Measurements from ENCODE around the gene CCNY. TPM values are rescaled to one million over a fixed set of nuclear protein-coding genes. Genes with fewer than 3 reads are reported as not detected.
"Not testable (repeated sequence)": the region's sequence is repeated elsewhere in the genome, so short reads cannot be mapped to it uniquely, and the experiment has no call there.

Gene CCNY
- total RNA-seq, 1 donor: 68.6 TPM

DNA sequence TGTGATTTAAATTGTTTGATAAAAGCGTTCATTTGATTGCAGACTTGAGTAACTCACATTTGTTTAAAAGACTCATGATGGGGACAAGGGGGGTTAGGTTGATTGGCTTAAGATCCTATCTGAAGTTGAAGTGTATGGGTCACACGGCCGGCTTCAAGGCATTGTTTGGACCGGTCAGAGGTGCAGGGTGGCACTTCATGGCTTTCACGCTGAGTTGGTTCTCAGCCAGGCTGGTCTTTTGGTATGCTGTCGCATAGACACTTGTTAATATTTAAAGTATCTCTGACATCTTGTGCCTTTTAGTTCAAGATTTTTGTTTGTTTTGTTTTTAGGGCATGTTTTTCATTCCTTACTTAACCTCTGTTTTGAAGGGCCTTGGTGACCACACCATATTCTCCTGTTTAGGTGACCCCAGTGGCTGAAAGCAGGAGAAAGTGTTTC is 58.1 kb downstream of the CCNY start:
- Histone ChIP-seq H3K9me3 (ENCODE audit: low read depth, low read length) (peaks cover 11% of the 10 kb centered on the region), H3K4me1 (ENCODE audit: insufficient read depth, low read length) (peaks cover 22% of the 10 kb centered on the region), H3K4me3 (ENCODE audit: low read length) (no peak overlapping the region), H3K27me3 (ENCODE audit: insufficient read depth, low read length) (no peaks in the 10 kb centered on the region)

DNA sequence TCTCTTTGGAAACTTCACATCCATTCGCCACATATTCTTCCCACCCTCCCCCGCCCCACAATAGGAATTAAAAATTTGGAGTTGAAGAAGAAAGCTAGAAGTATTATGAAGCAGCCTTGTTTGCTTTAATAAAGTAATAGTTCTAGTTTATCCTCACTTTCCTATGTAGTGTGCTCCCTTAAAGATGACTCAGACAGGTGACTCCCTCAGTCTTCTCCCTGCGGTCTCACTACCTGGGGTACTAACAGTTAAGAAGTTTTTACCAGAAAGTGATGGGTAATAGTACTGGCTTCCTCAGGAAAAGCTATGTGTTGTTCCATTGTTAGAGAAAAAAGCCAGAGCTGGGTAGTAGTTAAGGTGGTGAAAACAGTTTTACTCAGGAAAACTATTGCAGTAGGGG is 58.6 kb downstream of the CCNY start:
- Histone ChIP-seq H3K9me3 (ENCODE audit: low read depth, low read length) (peaks cover 11% of the 10 kb centered on the region), H3K4me3 (ENCODE audit: low read length) (no peak overlapping the region), H3K4me1 (ENCODE audit: insufficient read depth, low read length) (peaks cover 27% of the 10 kb centered on the region), H3K27me3 (ENCODE audit: insufficient read depth, low read length) (no peaks in the 10 kb centered on the region)

DNA sequence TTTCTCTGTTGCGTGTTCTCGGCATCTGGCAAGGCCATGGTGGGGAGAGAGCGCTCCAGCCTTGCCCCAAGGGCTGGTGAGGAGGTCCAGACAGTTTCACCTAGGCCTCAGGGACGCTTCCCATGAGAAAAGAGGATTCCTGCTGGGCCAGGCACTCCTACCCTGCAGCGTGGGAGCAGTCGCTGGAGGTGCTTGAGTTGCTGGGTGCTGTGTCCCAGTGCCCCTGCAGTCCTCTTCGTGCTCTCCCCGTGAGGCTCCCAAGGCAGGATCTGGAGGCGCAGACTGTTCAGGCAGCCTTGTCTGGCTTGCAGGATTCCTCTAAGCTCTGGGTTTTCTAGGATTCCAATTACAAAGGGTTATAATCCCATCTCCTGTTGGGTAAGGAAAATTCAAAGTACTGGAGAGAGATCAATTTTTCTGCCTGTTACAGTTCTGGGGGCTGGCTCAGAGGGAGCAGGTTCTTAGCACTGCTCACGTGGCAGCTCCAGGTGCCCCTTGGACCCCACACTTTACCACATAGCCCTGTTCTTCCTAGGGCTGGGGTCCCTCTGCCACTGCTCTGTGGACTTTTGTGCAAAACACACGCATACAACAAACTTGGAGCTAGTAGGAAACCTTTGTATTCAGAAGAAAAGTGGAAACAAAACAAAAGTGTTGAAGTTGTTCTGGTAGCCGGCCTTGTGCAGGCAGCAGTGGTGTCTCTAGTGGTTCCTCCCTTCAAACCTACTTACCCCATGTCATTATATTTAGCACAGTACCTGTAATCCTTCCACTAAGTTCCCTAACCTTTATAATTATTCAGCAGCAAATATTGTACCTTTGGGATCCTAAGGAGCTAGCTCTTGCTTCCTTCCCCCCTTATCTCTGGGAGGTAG is 60.5 kb downstream of the CCNY start:
- Histone ChIP-seq H3K27me3 (ENCODE audit: insufficient read depth, low read length) (no peaks in the 10 kb centered on the region), H3K4me3 (ENCODE audit: low read length) (no peak overlapping the region), H3K9me3 (ENCODE audit: low read depth, low read length) (no peaks in the 10 kb centered on the region), H3K4me1 (ENCODE audit: insufficient read depth, low read length) (peaks cover 24% of the 10 kb centered on the region)

- Histone ChIP-seq H3K4me3 (ENCODE audit: low read length) (no peak overlapping the region), H3K4me1 (ENCODE audit: insufficient read depth, low read length) (peaks cover 23% of the 10 kb centered on the region), H3K9me3 (ENCODE audit: low read depth, low read length) (no peaks in the 10 kb centered on the region), H3K27me3 (ENCODE audit: insufficient read depth, low read length) (no peaks in the 10 kb centered on the region)
Observed at GRCh38 chr10:35397953-35398352, 61.6 kb downstream of the CCNY start.

GRCh38 chr10:35398355-35398754 is 62.0 kb downstream of the CCNY start:
- Histone ChIP-seq H3K9me3 (ENCODE audit: low read depth, low read length) (no peaks in the 10 kb centered on the region), H3K27me3 (ENCODE audit: insufficient read depth, low read length) (no peaks in the 10 kb centered on the region), H3K4me1 (ENCODE audit: insufficient read depth, low read length) (peaks cover 23% of the 10 kb centered on the region), H3K4me3 (ENCODE audit: low read length) (no peak overlapping the region)

DNA sequence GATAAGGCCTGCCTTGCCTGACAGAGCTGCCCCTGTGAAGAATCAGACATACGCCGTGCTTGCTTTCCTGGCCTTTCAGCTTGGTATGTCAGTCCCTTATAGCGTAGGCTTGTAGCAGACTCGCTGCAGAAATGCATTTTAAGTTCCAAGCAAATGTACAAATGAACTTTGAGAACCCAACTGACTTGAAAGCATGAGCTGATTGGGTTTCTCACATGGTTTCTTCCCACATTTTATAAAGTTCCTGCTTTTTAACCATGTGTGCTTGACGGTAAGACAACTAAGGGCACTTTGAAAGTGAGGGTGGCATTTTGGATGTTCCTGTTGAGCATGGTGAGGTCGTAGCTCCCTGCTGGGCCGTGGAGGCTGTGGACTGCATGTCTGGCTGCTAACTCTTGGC is 62.6 kb downstream of the CCNY start:
- Histone ChIP-seq H3K4me3 (ENCODE audit: low read length) (no peak overlapping the region), H3K27me3 (ENCODE audit: insufficient read depth, low read length) (no peaks in the 10 kb centered on the region), H3K4me1 (ENCODE audit: insufficient read depth, low read length) (peaks cover 23% of the 10 kb centered on the region), H3K9me3 (ENCODE audit: low read depth, low read length) (no peaks in the 10 kb centered on the region)

DNA sequence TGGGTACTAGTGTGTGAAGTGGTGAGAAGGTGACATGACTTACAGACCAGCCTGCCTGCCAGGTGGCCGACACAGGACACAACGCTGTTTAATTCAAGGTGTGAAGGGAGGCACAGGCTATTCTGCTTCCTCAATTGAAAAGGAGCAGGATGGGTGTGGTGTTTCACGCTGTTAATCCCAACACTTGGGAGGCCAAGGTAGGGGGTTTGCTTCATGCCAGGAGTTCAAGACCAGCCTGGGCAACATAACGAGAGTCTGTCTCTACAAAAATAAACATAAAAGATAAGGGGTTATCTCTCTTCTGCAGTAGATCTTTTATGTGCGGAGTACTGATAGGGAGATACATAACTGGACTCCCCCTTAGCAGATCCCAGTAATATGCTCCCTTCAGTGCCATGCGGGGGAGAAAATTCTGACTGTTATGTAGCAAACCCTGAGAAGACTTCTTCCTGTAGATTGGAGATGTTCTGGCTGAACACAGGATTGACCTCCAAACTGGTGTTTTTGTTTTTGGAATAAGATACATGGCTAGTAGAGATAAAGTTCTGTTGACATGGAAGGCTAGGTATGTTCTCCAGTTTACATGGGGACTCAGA is 63.2 kb downstream of the CCNY start:
- Histone ChIP-seq H3K4me1 (ENCODE audit: insufficient read depth, low read length) (peaks cover 26% of the 10 kb centered on the region), H3K9me3 (ENCODE audit: low read depth, low read length) (no peaks in the 10 kb centered on the region), H3K4me3 (ENCODE audit: low read length) (no peak overlapping the region), H3K27me3 (ENCODE audit: insufficient read depth, low read length) (no peaks in the 10 kb centered on the region)

DNA sequence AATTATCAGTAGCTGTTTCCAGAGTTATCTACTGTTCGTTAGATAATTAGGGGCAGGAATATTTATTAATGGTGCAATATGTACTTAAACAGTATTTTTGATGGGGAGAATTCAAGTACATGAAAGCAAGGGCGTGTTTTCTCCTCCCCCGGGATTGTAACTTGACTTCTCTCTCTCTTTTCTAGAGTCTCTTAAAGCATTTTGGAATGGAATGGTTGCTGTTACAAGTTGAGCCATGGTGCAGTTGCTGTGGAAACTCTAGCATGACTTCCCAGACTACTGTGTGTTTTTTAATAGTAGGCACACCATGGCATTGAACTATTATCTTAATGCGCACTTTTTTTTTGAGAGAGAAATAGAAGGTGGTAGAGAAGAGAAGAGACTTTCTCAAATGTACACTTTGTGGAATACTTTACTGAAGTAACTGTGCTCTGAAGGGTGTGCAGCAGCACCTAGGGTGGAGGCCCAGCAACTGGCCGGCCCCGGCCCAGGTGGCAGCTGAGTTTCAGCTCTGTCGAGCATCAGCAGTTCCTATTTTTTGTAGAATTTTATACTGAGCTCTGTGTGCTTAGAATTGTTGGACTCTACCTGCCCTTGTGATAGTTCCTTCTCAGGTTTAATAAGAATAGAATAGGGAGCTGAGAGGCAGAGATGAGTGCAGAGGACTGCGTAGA is 64.4 kb downstream of the CCNY start:
- peaks cover 28% of the 10 kb centered on the region for H3K4me1 ChIP-seq (ENCODE audit: insufficient read depth, low read length)
- H3K9me3 ChIP-seq (ENCODE audit: low read depth, low read length): no peaks in the 10 kb centered on the region
- H3K27me3 ChIP-seq (ENCODE audit: insufficient read depth, low read length): no peaks in the 10 kb centered on the region
- H3K4me3 ChIP-seq (ENCODE audit: low read length): no peak overlapping the region

DNA sequence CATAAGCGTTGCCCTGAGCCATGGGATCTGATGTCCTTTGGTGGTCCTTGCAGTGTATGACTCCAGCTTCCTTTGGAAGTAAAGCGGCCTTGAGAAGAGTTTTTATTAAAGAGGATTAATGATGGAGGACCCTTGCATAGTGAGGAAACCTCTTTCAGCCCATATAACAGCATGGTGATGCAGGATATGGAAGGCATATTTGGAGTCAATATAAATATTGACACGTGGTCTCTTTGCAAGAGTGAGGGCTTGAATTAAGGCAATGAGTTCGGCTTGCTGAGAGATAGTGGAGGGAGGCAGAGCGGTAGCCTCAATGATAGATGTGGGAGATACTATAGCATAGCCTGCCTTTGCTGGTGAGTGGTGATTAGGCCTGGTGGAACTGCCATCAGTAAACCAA is 67.2 kb downstream of the CCNY start:
- not testable (repeated sequence) for H3K4me3 ChIP-seq (ENCODE audit: low read length); H3K9me3 ChIP-seq (ENCODE audit: low read depth, low read length); H3K27me3 ChIP-seq (ENCODE audit: insufficient read depth, low read length)
- H3K4me1 ChIP-seq (ENCODE audit: insufficient read depth, low read length): peaks cover 24% of the 10 kb centered on the region

DNA sequence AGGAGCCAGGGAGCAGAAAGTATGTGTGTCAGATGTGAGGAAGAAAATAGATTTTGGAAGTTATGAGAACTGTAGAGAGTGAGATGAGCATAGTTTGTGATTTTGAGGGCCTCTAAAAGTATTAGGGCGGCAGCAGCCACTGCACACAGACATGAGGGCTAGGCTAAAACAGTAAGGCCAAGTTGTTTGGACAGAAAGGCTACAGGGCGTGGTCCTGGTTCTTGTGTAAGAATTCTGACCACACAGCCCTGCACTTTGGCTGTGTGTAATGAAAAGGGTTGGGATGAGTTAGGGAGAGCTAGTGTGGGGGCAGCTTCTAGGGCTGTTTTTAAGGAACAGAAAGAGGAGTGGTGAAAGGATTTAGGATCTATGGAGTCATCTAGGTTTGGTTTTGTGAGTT is 67.8 kb downstream of the CCNY start:
- H3K9me3 ChIP-seq (ENCODE audit: low read depth, low read length); H3K27me3 ChIP-seq (ENCODE audit: insufficient read depth, low read length); H3K4me3 ChIP-seq (ENCODE audit: low read length): not testable (repeated sequence)
- H3K4me1 ChIP-seq (ENCODE audit: insufficient read depth, low read length): peaks cover 21% of the 10 kb centered on the region

DNA sequence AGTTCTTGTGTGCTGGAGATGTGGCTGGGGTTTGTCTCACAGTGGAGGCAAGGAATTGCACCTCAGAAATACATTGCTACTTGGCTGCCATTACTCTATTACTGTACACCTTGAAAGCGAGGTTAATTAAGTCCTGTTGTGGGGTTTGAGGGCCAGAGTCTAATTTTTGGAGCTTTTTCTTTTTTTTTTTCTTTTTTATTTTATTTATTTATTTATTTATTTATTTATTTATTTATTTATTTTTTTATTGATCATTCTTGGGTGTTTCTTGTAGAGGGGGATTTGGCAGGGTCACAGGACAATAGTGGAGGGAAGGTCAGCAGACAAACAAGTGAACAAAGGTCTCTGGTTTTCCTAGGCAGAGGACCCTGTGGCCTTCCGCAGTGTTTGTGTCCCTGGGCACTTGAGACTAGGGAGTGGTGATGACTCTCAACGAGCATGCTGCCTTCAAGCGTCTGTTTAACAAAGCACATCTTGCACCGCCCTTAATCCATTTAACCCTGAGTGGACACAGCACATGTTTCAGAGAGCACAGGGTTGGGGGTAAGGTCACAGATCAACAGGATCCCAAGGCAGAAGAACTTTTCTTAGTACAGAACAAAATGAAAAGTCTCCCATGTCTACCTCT is 69.8 kb downstream of the CCNY start:
- peaks cover 17% of the 10 kb centered on the region for H3K4me1 ChIP-seq (ENCODE audit: insufficient read depth, low read length)
- not testable (repeated sequence) for H3K9me3 ChIP-seq (ENCODE audit: low read depth, low read length); H3K27me3 ChIP-seq (ENCODE audit: insufficient read depth, low read length); H3K4me3 ChIP-seq (ENCODE audit: low read length)

- H3K9me3 ChIP-seq (ENCODE audit: low read depth, low read length); H3K4me3 ChIP-seq (ENCODE audit: low read length); H3K27me3 ChIP-seq (ENCODE audit: insufficient read depth, low read length): not testable (repeated sequence)
- peaks cover 31% of the 10 kb centered on the region for H3K4me1 ChIP-seq (ENCODE audit: insufficient read depth, low read length)
Observed at GRCh38 chr10:35407696-35408095, 71.4 kb downstream of the CCNY start.

DNA sequence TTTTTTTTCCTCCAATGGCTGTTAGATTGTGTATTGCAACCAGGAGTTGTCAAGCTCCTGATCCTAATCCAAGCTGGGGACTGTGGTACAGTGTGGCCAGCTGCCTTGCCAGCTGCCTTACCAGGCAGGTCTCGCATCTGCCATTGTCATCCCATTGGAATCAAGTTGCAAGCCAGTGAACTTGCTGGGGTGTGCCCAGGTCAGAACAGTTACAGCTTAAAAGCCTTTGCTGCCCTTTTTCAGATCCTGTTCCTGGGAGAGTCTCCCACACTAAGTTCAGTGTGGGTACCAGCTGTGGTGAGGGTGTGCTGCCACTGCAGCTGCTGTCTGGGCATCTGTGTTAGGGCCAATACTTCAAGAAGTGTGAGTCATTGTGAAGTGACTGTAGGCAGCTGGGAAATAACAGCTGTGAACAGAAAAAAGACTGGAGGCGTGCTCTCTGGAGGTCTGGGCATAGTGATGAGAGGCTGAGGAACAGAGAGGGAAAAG is 72.8 kb downstream of the CCNY start:
- Histone ChIP-seq H3K4me1 (ENCODE audit: insufficient read depth, low read length) (peaks cover 45% of the 10 kb centered on the region), H3K27me3 (ENCODE audit: insufficient read depth, low read length) (no peaks in the 10 kb centered on the region), H3K9me3 (ENCODE audit: low read depth, low read length) (no peaks in the 10 kb centered on the region), H3K4me3 (ENCODE audit: low read length) (no peak overlapping the region)

DNA sequence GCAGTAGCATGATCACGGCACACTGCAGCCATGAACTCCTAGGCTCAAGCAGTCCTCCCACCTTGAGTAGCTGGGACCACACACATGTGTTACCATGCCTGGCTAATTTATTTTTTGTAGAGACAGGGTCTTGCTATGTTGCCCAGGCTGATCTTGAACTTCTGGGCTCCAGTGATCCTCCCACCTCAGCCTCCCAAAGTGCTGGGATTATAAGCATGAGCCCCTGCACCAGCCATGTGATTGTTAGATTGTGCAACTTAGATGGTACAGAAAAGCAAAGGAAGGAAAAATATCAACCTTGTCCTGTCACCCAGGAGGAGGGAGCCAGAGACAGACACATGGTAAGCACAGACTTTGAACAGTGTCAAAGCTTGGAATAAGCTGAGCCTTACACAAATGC is 73.5 kb downstream of the CCNY start:
- H3K27me3 ChIP-seq (ENCODE audit: insufficient read depth, low read length): no peaks in the 10 kb centered on the region
- H3K9me3 ChIP-seq (ENCODE audit: low read depth, low read length): no peaks in the 10 kb centered on the region
- peaks cover 46% of the 10 kb centered on the region for H3K4me1 ChIP-seq (ENCODE audit: insufficient read depth, low read length)
- H3K4me3 ChIP-seq (ENCODE audit: low read length): no peak overlapping the region

All from mononuclear cell (primary cell).